TTC549 (cell line): ENCODE results near the gene OR9G4.

Source experiments
- FAIRE-seq: peaks from 2 replicates; lab custom pipeline; 2012; peaks lifted over from hg19 to GRCh38; lab: Jason Lieb, UNC

Gene OR9G4

GRCh38 chr11:56748597-56748996 is at the start of gene OR9G4:
TSS of gene OR9G4 (minus strand) at chr11:56748697. CDS start at chr11:56743766, 4,931 bp downstream.
- FAIRE-seq, result no peak

- FAIRE-seq, result peak; percentile 90
These were observed 35.0 kb upstream of the OR9G4 start for GRCh38 chr11:56783448-56784041.

DNA sequence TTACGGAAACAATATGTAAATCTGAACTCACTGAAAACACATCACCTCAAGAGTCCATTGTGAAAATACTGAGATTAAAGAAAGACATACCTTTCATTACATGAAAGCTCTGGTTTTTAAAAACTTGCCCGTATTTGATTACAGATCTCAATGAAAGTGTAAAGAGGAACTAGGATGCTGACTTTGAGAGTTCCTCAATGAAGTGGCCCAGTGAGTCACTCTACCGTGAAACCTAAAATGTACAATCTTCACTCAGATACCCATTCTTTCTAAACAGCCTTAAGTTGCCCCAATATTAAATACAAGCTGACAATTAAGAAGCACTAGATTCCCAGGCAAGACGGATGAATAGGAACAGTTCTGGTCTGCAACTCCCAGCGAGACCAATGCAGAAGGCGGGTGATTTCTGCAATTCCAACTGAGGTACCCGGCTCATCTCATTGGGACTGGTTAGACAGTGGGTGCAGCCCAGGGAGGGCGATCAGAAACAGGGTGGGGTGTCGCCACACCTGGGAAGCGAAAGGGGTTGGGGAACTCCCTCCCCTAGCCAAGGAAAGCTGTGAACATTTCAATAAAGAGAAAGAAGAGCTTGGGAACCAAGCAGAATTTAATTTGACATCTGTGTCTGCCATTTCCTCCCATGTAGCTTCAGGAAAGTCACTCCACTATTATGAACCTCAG is 33.8 kb upstream of the OR9G4 start:
- FAIRE-seq, result no peak

DNA sequence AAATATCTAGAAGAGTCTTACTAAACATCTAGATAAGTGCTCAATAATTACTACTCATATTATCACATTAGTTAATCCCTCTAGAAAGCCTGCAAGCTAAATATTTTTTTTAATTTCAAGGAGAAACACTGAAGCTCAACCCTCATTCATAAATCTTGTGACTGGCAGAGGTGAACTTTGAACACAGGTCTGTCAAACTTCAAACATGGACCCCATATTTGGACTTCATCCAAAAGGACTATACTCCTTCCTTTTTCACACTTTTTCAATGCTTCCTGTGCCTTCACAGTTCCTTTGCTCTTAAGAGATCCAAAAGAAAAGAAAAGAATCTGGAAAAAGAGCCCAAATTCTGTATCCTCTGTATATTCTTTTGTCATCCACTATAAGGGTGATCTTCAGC is 28.3 kb upstream of the OR9G4 start:
- FAIRE-seq, result no peak

DNA sequence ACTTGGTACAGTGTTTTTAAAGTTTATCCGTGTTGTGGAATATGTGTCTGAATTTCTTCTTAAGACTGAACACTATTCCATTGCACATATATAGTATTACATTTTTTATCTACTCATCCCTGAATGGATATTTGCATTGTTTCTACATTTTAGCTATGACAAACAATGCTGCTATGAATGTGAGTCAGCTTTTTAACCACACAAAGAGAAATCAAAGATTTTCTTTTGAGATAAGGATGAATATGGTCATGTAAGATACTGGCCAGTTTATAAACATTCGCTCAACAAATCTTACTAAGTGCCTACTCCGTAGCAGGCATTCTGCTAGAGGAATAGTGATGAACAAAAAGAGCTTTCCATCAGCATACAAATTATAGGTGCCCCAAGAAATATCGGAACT is 16.5 kb upstream of the OR9G4 start:
- no peak for FAIRE-seq

- FAIRE-seq, result no peak
These were observed 3.0 kb upstream of the OR9G4 start for GRCh38 chr11:56751480-56751879.

DNA sequence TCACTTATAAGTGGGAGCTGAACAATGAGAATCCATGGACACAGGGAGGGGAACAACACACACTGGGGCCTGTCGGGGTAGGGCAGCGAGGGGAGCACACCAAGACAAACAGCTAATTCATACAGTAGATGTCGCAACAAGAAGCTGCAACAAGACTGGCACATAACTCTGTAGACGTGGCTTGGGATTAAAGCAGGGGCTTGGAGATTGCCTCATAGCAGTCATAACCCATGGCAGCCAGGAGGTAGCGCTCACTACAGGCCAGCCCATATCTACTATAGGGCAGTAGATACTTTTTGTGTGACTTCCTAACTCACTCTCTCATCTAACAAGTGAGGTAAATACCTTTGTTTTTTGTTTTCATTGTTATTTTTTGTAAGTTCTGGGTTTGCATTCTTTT is 1.7 kb upstream of the OR9G4 start:
- FAIRE-seq, result no peak

DNA sequence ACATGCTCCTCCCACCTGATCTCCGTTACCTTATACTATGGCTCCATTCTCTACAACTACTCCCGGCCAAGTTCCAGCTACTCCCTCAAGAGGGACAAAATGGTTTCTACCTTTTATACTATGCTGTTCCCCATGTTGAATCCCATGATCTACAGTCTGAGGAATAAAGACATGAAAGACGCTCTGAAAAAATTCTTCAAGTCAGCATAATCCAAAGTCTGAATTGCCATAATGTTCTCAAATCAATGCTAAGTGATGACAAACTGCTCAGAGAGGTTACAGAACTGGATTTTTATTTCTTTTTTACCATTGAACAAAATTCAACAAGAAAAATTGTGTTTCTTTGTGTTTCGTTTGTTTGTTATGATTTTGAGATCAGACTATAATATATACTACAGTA is 7.6 kb downstream of the OR9G4 start:
- no peak for FAIRE-seq

DNA sequence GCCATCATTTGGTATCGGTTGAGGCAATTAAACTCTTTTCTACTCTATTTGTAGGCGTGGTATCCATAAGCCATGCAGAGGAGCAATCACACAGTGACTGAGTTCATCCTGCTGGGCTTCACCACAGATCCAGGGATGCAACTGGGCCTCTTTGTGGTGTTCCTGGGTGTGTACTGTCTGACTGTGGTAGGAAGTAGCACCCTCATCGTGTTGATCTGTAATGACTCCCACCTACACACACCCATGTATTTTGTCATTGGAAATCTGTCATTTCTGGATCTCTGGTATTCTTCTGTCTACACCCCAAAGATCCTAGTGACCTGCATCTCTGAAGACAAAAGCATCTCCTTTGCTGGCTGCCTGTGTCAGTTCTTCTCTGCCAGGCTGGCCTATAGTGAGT is 8.4 kb downstream of the OR9G4 start:
- no peak for FAIRE-seq

- FAIRE-seq, result no peak
These were observed 28.0 kb downstream of the OR9G4 start for GRCh38 chr11:56720513-56720912.

DNA sequence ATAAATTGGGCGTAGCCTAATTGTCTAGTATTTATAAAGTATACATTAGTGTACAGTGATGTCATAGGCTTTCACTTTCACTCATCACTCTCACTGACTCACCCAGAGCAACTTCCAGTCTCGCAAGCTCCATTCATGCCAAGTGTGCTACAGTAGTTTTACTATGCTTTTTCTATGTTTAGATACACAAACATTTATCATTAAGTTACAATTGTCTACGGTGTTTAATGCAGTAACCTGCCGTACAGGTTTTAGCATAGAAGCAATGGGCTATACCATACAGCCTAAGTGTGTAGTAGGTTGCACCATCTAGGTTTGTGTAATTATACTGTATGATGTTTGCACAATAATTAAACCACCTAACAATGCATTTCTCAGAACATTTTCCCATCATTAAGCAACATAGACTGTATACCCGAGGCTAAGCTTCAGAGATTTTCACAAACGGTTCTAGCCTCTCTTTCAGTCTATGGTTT is 32.1 kb downstream of the OR9G4 start:
- no peak for FAIRE-seq

- no peak for FAIRE-seq
These were observed 34.3 kb downstream of the OR9G4 start for GRCh38 chr11:56714206-56714605.

- FAIRE-seq, result no peak
These were observed 42.0 kb downstream of the OR9G4 start for GRCh38 chr11:56706486-56706885.

GRCh38 chr11:56705784-56706396 is 42.6 kb downstream of the OR9G4 start:
- FAIRE-seq, result no peak

DNA sequence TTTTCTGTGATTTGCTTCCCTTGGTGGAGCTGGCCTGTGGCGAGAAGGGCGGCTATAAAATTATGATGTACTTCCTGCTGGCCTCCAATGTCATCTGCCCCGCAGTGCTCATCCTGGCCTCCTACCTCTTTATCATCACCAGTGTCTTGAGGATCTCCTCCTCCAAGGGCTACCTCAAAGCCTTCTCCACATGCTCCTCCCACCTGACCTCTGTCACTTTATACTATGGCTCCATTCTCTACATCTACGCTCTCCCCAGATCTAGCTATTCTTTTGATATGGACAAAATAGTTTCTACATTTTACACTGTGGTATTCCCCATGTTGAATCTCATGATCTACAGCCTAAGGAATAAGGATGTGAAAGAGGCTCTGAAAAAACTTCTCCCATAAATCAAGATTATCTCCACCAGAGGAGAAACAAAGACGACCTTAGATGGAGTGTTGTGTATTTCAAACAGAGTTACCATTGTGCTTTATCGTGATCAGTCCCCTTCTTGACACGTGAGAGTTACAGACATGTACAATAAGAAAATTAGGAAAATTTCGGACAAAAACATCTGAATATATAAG is 47.5 kb downstream of the OR9G4 start:
- no peak for FAIRE-seq

DNA sequence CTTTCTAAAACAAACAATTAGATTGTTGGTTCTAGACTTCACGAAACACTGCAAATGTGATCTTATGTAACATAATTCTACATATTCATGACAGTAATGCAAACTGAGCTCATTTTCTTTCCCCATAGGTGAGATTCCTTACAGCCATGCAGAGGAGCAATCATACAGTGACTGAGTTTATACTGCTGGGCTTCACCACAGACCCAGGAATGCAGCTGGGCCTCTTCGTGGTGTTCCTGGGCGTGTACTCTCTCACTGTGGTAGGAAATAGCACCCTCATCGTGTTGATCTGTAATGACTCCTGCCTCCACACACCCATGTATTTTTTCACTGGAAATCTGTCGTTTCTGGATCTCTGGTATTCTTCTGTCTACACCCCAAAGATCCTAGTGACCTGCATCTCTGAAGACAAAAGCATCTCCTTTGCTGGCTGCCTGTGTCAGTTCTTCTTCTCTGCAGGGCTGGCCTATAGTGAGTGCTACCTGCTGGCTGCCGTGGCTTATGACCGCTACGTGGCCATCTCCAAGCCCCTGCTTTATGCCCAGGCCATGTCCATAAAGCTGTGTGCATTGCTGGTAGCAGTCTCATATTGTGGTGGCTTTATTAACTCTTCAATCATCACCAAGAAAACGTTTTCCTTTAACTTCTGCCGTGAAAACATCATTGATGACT is 48.1 kb downstream of the OR9G4 start:
- no peak for FAIRE-seq

DNA sequence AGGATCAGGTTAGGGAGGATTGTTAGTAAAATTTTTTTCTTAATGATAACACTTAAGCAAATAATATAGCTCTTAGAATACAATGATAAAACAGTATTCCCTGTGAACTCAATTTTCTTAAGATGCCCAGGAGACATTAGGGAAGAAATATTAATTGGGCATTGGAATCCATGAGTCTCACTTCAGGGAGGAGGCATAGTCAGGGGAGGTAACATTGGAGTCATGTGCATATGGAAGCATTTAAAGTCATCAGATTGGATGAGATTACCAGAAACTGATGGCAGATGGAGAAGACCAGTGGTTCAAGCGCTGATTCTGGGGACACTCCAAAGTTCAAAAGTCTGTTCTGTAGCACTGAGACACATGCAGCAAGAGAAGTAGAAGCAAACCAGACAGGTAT is 49.7 kb downstream of the OR9G4 start, which contains the start of gene OR9G1:
Gene OR9G1 (plus strand): TSS at position 301 of the 400 bp plus-strand sequence. CDS start 1,293 bp downstream, outside the sequence.
- no peak for FAIRE-seq

DNA sequence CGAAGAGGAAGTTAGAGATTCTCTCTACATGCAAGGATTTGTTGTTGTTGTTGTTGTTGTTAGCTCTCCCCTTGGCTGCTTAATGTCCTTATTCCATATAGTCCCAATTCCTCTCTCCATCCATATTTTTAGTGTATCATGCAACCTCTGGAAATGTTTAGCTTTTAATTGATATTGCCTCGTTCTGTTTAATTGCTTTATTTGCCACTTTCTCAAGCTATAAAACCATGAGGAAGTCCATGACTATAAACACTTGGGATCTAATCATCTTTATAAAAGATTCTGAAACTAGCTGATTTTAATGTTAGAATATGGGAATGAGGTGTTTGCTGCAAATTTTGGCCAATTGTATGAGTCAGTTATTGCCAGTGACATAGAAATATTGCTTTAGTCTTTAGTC is 55.1 kb downstream of the OR9G4 start:
- no peak for FAIRE-seq
